Kidney (tissue), 14 donors: ENCODE measurements around the gene RHEBL1. TPM values are rescaled to one million over a fixed set of nuclear protein-coding genes. Genes with fewer than 3 reads are reported as not detected.

ENCODE experiments used
- DNase-seq, 5 donors: peaks; one replicate each; pipeline ENCODE4 v3.0.0-alpha.2; 2013 to 2020
- FAIRE-seq: peaks from 2 replicates; lab custom pipeline; 2012; peaks lifted over from hg19 to GRCh38; lab: Jason Lieb, UNC
- H3K27ac ChIP-seq, 2 donors: one replicate each; pipeline ENCODE4 v1.7.0; 2013; ENCODE audit warnings: low read depth in 2 of 2, low read length in 2 of 2, inconsistent platforms in 1 of 2
- H3K27me3 ChIP-seq: one replicate; pipeline ENCODE4 v1.7.1; 2013; ENCODE audit warnings: low read length, inconsistent platforms; ENCODE audit not compliant: control insufficient read depth, insufficient read depth
- H3K36me3 ChIP-seq, 3 donors: one replicate each; pipeline versions ENCODE4 v1.7.0 to v1.7.1; 2013; ENCODE audit warnings: low read length in 3 of 3, control low read depth in 1 of 3, inconsistent platforms in 1 of 3; ENCODE audit not compliant: insufficient read depth in 3 of 3, control insufficient read depth in 2 of 3
- H3K4me1 ChIP-seq, 3 donors: one replicate each; pipeline versions ENCODE4 v1.7.0 to v1.7.1; 2013; ENCODE audit warnings: low read length in 3 of 3, inconsistent platforms in 1 of 3, low read depth in 1 of 3; ENCODE audit not compliant: control insufficient read depth in 2 of 3, insufficient read depth in 2 of 3
- H3K4me3 ChIP-seq, 3 donors: one replicate each; pipeline versions ENCODE4 v1.7.0 to v1.8.1; 2013; ENCODE audit warnings: low read length in 3 of 3, control low read depth in 1 of 3, inconsistent platforms in 1 of 3
- H3K9ac ChIP-seq, 3 donors: one replicate each; pipeline versions ENCODE4 v1.7.0 to v1.7.1; 2013; ENCODE audit warnings: low read length in 3 of 3, control low read depth in 1 of 3, inconsistent platforms in 1 of 3
- H3K9me3 ChIP-seq, 3 donors: one replicate each; pipeline versions ENCODE4 v1.7.0 to v1.7.1; 2013; ENCODE audit warnings: low read length in 3 of 3, control low read depth in 1 of 3, inconsistent platforms in 1 of 3; ENCODE audit not compliant: control insufficient read depth in 2 of 3, insufficient read depth in 1 of 3
- intact Hi-C: fragments of 100-400 bp; cut with DNase I; formaldehyde crosslinking; loops from one replicate; pipeline ENCODE4 v1.11.1; 2022
- polyA plus RNA-seq: library from polyadenylated mRNA; stranded (reverse); fragments of 350-450 nt; fragmentation: Illumina TruSeq; extraction: RNeasy Lipid Tissue Mini Kit (QIAGEN cat#74804); gene quantifications from one replicate; pipeline ENCODE4 v1.2.3, GENCODE V29; 2014; ENCODE audit warnings: low read depth, low replicate concordance; ENCODE audit not compliant: insufficient read depth
- total RNA-seq: library from RNA; stranded (reverse); fragmentation: NEBNext Ultra II Directional; extraction: Animal tissue kit (Norgen Biotek cat#: 25700); gene quantifications from one replicate; pipeline ENCODE4 v1.2.1, GENCODE V29; 2021
- TF ChIP-seq, protein P1 (sequence below): IDR thresholded peaks from 3 replicates; pipeline ENCODE4 v1.5.1; 2012; ENCODE audit warnings: mild to moderate bottlenecking, moderate library complexity, borderline replicate concordance; ENCODE audit not compliant: insufficient read depth; ENCODE audit errors: extremely low read depth
- donor health status: control.
- donor health status: control.
- donor health status: control.
- donor health status: control.
- donor health status: control.
- donor health status: DM: yes; HTN: yes; CAD: no.
- donor health status: Normal renal cell carcinoma (clear cell type).

RHEBL1 gene
- total and polyA plus RNA-seq, 2 donors from 2014 or later: 0.52 to 0.69 TPM

DNA sequence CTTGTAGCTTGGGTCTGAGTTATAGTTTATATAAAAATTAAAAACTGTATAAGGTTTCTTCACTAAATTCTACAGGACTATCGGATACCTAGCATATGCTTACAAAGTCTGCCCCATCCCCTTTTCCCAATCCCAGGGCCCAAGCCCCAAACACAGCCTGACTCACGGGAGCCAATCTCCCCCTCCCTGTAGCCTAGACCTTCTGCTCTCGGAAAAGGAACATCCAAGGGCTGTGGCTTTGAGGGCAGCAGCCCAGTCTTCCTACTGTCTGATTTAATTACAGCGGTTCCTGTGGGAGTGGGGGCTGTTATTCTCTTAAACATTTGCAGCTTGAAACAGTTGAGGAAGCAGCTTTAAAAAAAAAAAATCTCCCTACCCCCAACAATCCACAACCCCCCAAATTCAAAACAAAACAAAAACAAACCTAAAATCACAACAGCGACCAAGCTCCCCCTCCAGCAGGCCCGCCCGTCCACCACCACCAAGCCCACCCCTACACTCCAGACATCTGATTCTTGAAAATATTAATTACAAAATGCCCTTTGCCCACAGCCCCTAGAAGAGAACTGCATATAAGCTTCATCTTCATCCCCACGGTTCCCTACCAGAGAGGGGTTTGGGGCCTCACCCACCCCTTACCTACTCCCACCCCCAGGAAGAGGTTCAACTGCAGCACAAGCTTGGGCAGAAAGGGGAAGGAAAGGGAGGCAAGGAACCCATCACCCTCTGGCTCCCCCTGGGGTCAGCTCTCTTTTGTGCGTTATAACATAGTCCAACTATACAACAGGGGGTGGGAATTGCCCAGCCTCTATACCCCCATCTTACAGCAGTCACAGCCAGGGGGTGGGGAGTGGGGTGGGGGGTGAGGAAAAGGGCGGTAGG, 50.1 kb downstream of the RHEBL1 start:
- no peaks in the 10 kb centered on the region for H3K27me3 ChIP-seq
- no peak overlapping the region for H3K9ac ChIP-seq
- DNase-seq (peak in 3 of 5 donors; percentile 34 to 70 (median 66)), FAIRE-seq (no peak)
- peaks cover 0 to 5% (median 3%) of the 10 kb centered on the region in 3 donors for H3K4me1 ChIP-seq
- peak overlapping the region in 1 of 2 donors; percentile 48 for H3K27ac ChIP-seq
- peaks cover 3 to 26% (median 18%) of the 10 kb centered on the region in 3 donors for H3K36me3 ChIP-seq
- H3K4me3 ChIP-seq: no peak overlapping the region
- TF ChIP-seq, protein P1, sequence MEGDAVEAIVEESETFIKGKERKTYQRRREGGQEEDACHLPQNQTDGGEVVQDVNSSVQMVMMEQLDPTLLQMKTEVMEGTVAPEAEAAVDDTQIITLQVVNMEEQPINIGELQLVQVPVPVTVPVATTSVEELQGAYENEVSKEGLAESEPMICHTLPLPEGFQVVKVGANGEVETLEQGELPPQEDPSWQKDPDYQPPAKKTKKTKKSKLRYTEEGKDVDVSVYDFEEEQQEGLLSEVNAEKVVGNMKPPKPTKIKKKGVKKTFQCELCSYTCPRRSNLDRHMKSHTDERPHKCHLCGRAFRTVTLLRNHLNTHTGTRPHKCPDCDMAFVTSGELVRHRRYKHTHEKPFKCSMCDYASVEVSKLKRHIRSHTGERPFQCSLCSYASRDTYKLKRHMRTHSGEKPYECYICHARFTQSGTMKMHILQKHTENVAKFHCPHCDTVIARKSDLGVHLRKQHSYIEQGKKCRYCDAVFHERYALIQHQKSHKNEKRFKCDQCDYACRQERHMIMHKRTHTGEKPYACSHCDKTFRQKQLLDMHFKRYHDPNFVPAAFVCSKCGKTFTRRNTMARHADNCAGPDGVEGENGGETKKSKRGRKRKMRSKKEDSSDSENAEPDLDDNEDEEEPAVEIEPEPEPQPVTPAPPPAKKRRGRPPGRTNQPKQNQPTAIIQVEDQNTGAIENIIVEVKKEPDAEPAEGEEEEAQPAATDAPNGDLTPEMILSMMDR: no peak
- intact Hi-C loops: no loop called here
- H3K9me3 ChIP-seq: no peaks in the 10 kb centered on the region

GRCh38 chr12:49019120-49019430, 50.7 kb downstream of the RHEBL1 start:
- no peaks in the 10 kb centered on the region for H3K27me3 ChIP-seq
- H3K9me3 ChIP-seq: no peaks in the 10 kb centered on the region
- intact Hi-C loops: no loop called here
- peak overlapping the region; percentile 95 to 98 for H3K27ac ChIP-seq
- H3K4me3 ChIP-seq: peak overlapping the region; percentile 89 to 97 (median 90)
- TF ChIP-seq, protein P1: no peak
- H3K36me3 ChIP-seq: peaks cover 3 to 20% (median 16%) of the 10 kb centered on the region in 3 donors
- H3K9ac ChIP-seq: peak overlapping the region; percentile 84 to 93 (median 88)
- DNase-seq (no peak), FAIRE-seq (no peak)
- peaks cover 0 to 5% (median 3%) of the 10 kb centered on the region in 3 donors for H3K4me1 ChIP-seq

GRCh38 chr12:49018261-49019119, 51.3 kb downstream of the RHEBL1 start, which contains the start of gene PRKAG1:
TSS of gene PRKAG1 (minus strand) at chr12:49018776. CDS start at chr12:49018740, 36 bp downstream.
- Histone ChIP-seq H3K27me3 (no peaks in the 10 kb centered on the region), H3K4me3 (peak within 1 kb of the TSS; percentile 89 to 97 (median 90)), H3K9me3 (no peaks in the 10 kb centered on the region), H3K27ac (peak within 1 kb of the TSS; percentile 95 to 98), H3K36me3 (peaks cover under 1 to 15% (median 14%) of the 10 kb centered on the region in 3 donors), H3K9ac (peak within 1 kb of the TSS; percentile 84 to 93 (median 88)), H3K4me1 (peaks cover 0 to 5% (median 3%) of the 10 kb centered on the region in 3 donors)
- peak; percentile 63 for FAIRE-seq
- intact Hi-C loops: no loop called here
- TF ChIP-seq, protein P1: peak; percentile 40
- DNase-seq: peak; percentile 97 to 99 (median 98)
